HG03558 (cell line): ENCODE measurements around the gene C16orf89.
A peak's percentile ranks its signal among the peaks of the same experiment; 100 is the strongest.
"Not testable (repeated sequence)": the region's sequence is repeated elsewhere in the genome, so short reads cannot be mapped to it uniquely, and the experiment has no call there.

Experiments
- ATAC-seq: cut with Tn5 transposase; IDR thresholded peaks from one replicate; pipeline ENCODE4 v1.9.1; 2021; ENCODE audit warnings: moderate number of reproducible peaks; ENCODE audit not compliant: unreplicated experiment; ENCODE audit errors: extremely low read depth

Gene C16orf89

GRCh38 chr16:5065813-5066212, at the start of gene C16orf89:
TSS of gene C16orf89 (minus strand) at chr16:5065956. CDS start at chr16:5065908, 48 bp downstream.
- no peak for ATAC-seq

GRCh38 chr16:5110933-5111332, 45.2 kb upstream of the C16orf89 start:
- not testable (repeated sequence) for ATAC-seq

- no peak for ATAC-seq
These were observed 42.9 kb upstream of the C16orf89 start for GRCh38 chr16:5108505-5109158.

- not testable (repeated sequence) for ATAC-seq
These were observed 39.3 kb upstream of the C16orf89 start for GRCh38 chr16:5105039-5105438.

- ATAC-seq, result not testable (repeated sequence)
These were observed 37.7 kb upstream of the C16orf89 start for GRCh38 chr16:5103296-5104032.

GRCh38 chr16:5099174-5099573, 33.4 kb upstream of the C16orf89 start:
- not testable (repeated sequence) for ATAC-seq

GRCh38 chr16:5098221-5099159, 32.7 kb upstream of the C16orf89 start:
- ATAC-seq, result not testable (repeated sequence)

- ATAC-seq, result peak; percentile 49
These were observed 31.9 kb upstream of the C16orf89 start, which contains the start of gene EEF2KMT for GRCh38 chr16:5097470-5098220. TSS of gene EEF2KMT (minus strand) at chr16:5097795. CDS start at chr16:5097739, 56 bp downstream.

- not testable (repeated sequence) for ATAC-seq
These were observed 31.3 kb upstream of the C16orf89 start for GRCh38 chr16:5097061-5097469.

- ATAC-seq, result not testable (repeated sequence)
These were observed 30.8 kb upstream of the C16orf89 start for GRCh38 chr16:5096437-5097060.

GRCh38 chr16:5095145-5095830, 29.5 kb upstream of the C16orf89 start:
- ATAC-seq, result not testable (repeated sequence)

- ATAC-seq, result not testable (repeated sequence)
These were observed 28.0 kb upstream of the C16orf89 start for GRCh38 chr16:5093746-5094145.

GRCh38 chr16:5093081-5093480, 27.3 kb upstream of the C16orf89 start:
- not testable (repeated sequence) for ATAC-seq

- ATAC-seq, result not testable (repeated sequence)
These were observed 24.8 kb upstream of the C16orf89 start for GRCh38 chr16:5090592-5090991.

- not testable (repeated sequence) for ATAC-seq
These were observed 24.3 kb upstream of the C16orf89 start for GRCh38 chr16:5089911-5090555.

GRCh38 chr16:5088936-5089335, 23.2 kb upstream of the C16orf89 start:
- not testable (repeated sequence) for ATAC-seq

GRCh38 chr16:5088086-5088790, 22.5 kb upstream of the C16orf89 start:
- not testable (repeated sequence) for ATAC-seq
